NCI-H446 treated with DMSO at 0.1 percent for 48 hours (cell line): ENCODE data around the gene TFCP2L1.
"Not testable (repeated sequence)": the region's sequence is repeated elsewhere in the genome, so short reads cannot be mapped to it uniquely, and the experiment has no call there.

Experiments used
- DNase-seq: peaks from one replicate; lab custom pipeline; 2025; lab: John Stamatoyannopoulos, UW

Gene TFCP2L1, protein sequence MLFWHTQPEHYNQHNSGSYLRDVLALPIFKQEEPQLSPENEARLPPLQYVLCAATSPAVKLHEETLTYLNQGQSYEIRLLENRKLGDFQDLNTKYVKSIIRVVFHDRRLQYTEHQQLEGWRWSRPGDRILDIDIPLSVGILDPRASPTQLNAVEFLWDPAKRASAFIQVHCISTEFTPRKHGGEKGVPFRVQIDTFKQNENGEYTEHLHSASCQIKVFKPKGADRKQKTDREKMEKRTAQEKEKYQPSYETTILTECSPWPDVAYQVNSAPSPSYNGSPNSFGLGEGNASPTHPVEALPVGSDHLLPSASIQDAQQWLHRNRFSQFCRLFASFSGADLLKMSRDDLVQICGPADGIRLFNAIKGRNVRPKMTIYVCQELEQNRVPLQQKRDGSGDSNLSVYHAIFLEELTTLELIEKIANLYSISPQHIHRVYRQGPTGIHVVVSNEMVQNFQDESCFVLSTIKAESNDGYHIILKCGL

DNA sequence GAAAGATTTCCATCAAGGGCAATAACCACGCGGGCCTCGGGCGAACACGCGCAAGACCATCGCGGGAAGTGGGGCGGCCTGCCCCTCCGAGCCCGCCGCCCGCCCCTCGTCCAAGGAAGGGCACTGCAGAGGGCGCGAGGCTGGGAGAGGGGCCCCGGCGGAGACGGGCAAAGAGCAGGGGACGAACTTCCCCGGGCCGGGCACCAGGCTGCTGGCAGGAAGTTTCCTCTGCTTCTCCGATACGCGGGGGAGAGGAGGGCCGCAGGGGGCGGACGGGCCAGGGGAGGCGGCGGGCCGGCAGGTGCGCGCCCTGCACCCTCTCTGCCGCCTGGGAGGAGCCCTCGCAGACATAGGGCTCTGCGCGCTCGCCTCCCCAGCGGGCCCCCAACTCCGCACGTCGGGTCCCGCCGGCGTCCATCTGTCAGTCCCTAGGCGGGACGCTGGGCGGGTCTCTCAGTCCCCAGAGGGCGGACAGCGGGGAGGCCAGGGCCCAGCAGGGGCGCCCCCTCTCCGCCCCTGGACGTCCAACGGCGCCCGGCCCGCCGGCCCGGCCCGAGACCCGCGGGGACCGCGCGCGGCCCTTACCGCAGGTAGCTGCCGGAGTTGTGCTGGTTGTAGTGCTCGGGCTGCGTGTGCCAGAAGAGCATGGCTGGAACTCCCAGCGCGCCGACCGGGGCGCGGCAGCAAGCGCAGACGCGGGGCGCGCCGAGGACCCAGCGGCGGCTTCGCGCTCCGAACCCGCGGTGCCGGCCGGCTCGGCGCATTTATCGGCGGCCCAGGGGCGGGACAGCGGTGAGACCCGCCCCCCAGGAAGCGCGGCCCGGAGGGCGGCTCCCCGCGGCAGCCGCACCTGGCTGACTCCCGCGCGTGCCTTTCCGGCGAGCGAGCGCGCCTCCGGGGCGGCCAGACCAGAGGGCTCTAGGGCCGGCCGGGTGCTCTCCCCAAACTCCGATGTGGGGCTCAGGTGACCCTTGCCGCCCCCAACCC is at the start of gene TFCP2L1:
TSS of gene TFCP2L1 (minus strand) at position 740 of the 987 bp plus-strand sequence. CDS start at position 647, 93 bp downstream.
- DNase-seq, result no peak

DNA sequence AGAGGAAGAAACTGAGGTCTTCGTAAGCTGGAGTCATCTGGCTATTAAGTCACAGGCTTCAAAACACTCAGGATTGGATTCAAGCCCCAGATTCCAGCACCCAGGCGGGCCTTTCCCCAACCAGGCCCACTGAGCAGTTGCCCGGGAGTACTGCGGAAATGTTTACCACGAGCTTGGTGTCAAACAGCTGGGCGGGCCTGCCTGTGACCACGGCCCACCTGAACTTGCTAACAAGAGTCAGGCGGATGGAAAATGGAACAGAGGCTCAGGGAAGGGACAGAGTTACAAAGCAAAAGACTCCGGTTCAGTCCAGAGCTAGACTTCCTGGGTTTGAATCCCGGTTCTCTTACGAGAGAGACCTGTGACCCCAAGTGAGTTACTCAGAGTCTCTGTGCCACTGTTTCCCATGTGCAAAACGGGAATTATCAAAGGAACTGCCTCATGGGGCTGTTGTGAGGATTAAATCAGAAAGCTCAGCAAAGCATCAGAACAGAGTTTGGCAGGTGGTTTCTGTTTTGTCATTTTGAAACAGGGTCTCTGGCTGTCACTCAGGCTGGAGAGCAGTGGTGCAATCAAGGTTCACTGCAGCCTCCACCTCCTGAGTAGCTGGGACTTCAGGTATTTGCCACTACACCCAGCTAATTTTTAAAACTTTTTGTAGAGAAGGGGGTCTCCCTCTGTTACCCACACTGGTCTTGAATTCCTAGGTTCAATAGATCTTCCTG is 49.0 kb upstream of the TFCP2L1 start:
- no peak for DNase-seq

DNA sequence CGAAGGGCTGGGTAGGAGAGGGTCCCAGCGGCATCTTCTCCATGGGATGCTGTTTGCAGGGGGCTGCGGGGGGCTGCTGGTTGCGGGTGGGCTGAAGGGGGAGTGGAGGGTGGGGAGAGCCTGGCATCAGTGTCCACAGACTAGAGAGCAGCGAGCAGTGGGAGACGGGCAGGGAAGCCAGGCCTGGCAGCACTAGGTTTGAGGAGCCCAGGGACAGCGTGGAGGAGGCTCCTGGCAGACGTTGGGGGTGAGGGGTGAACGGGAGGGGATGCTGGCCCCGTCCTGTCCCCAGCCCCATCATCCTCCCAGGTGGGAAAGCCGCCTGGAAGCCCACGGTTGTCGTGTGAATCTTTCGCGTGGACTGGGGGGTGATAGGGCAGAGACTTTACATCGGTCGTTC is 48.2 kb upstream of the TFCP2L1 start:
- DNase-seq, result no peak

DNA sequence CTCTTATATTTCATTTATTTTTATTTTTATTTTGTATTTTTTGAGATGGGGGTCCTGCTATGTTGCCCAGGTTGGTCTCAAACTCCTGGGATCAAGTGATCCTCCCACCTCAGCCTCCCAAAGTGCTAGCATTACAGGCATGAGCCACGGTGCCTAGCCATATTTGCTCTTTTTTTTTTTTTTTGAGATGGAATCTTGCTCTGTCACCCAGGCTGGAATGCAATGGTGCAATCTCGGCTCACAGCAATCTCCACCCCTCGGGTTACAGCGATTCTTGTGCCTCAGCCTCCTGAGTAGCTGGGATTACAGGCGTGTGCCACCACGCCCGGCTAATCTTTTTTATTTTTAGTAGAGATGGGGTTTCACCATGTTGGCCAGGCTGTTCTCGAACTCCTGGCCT is 46.3 kb upstream of the TFCP2L1 start:
- not testable (repeated sequence) for DNase-seq

DNA sequence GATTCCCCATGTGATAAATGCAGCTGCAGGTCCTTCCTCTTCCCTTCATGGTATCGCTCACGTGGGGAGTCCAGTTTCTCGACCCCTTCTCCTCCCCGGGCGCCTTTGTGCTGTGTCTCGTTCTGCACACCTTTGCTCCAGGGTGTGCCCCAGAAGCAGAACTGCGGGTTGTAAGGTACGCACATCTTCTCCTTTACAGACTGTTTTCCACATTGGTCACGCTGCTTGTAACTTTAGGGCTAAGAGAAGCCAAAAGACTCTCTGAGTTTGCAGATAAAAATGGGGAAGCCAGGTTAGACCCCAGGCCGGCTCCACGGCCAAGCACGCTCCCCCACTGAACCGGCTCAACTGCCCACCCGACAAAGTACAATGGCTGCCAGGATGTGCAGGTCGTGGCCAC is 45.9 kb upstream of the TFCP2L1 start:
- no peak for DNase-seq

DNA sequence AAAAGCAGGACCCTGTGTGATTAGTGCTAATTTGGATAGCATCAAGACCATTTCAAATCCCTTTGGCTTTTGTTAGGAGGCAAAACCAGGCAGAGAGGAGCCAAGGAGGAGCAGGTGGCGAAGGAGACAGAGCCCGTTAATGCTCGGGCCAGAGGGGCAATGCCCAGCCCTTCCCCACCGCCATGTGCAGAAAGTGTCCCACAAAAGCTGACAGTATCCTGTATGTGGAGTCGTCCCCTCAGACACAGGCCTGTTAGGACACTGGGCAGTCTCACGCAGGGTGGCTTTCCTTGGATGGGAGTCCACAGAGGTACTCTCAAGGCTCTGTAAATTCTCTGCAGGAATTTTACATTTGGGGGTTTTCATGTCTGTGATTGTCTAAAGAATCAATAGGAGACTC is 44.8 kb upstream of the TFCP2L1 start:
- DNase-seq, result no peak

DNA sequence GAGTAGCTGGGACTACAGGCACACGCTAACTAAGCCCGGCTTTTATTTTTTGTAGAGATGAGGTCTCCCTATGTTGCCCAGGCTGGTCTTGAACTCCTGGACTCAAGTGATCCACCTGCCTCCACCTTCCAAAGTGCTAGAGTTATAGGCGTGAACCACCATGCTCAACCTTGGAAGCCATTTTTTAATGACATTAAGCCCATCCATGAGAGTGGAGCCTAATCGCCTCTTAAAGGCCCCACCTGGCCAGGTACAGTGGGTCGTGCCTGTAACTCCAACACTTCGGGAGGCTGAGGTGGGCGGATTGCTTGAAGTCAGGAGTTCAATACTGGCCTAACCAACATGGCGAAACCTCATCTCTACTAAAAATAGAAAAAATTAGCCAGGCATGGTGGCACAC is 41.6 kb upstream of the TFCP2L1 start:
- DNase-seq, result no peak

DNA sequence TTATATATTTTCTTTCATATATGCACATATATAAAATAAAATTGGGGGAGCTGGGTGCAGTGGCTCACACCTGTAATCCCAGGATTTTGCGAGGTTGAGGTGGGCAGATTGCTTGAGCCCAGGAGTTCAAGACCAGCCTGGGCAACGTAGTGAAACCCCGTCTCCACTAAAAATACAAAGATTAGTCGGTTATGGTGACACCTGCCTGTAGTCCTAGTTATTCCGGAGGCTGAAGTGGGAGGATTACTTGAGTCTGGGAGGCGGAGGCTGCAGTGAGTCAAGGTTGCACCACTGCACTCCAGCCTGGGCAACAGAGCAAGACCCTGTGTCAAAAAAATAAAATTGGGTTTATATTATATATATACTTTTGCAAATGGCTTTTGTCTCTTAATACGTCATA is 39.6 kb upstream of the TFCP2L1 start:
- DNase-seq, result no peak

DNA sequence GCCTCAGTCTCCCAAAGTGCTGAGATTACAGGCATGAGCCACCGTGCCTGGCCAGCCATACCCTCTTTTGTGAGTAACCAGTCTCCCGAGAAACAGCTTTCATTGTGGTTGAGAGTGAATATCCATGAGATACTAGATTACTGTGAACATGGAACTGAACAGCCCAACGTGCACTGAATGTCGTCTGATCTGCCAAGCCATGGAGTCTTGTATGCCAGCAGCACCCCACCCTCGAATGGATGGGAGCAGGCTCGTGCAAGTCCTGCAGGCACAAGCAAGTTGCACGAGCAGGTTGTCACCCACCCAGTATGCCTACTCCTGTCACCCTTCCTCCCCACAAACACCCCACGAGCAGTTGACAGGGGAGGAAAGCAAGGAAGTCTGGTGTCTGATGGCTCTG is 36.5 kb upstream of the TFCP2L1 start:
- no peak for DNase-seq

DNA sequence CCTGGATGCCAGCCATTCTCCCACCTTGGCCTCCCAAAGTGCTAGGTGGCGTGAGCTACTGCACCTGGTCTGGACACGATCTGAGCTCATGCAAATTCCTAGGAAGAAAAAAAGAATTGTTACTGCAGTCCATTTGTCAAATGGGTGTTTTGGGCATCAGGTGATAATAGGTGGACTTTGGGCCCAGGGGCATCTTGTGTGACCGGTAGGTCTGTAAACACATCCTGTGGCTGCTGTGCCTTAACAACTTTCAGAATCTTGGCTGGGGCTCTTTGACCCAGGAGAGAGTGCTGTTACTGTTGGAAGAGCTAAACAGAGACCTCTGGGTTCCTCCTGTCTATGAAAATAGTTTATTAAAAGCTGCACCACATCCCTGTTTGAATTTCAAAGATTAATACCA is 34.9 kb upstream of the TFCP2L1 start:
- DNase-seq, result no peak

DNA sequence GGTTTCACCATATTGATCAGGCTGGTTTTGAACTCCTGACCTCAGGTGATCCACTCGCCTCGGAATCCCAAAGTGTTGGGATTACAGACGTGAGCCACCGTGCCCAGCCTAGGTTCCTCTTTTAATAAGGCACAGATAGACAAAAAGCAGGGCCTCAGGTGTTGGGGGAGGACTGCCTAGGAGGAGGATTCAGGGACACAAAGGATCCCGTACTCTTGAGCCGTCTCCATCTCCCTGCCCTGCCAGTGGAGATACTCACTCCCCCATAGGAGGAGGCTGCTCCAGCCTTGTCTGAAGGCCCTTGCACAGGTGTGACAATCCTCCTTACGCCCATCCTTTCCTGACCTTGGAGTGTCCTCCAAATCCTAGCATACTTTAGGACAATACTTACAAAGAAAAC is 32.0 kb upstream of the TFCP2L1 start:
- DNase-seq, result no peak

DNA sequence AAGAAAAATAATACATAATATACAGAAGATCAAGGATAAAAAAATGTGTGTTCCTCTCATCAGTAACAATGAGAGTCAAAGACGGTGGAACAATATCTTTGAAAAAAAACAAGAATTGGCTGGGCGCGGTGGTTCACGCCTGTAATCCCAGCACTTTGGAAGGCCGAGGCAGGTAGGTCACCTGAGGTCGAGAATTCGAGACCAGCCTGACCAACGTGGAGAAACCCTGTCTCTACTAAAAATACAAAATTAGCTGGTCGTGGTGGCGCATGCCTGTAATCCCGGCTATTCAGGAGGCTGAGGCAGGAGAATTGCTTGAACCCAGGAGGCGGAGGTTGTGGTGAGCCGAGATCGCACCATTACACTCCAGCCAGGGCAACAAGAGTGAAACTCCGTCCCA is 28.7 kb upstream of the TFCP2L1 start:
- not testable (repeated sequence) for DNase-seq

DNA sequence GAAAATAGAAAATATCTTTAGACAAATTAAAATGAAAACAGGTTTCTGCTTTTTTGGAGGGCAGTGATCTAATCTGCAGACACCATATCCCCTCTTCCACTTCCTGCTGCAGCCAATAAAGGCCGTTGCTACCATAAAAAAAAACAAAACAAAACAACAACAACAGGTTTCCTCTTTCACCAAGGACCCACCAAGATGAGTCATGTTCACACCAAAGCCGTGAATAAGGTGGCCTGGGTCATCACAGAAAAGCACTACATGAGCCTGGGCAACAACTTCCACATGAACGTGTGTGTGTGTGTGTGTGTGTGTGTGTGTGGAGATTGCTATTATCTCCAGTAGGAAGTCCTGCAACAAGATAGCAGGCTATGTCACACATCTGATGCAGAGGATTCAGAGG is 24.8 kb upstream of the TFCP2L1 start:
- no peak for DNase-seq

DNA sequence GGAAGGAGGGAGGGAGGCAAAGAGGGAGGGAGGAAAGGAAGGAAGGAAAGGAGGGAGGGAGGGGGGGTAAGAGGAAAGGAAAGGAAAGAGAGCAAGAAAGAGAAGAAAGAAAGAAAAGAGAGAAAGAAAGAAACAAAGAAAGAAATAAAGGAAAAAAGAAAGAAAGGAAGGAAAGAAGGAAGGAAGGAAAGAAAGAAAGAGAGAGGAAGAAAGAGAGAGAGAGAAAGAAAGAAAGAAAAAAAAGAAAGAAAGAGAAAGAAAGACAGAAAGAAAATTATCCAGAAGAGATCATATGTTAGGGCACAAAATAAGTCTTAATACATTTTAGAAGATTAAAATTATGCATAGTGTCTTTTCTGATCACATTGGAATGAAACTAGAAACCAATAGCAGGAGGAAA is 24.3 kb upstream of the TFCP2L1 start:
- no peak for DNase-seq

DNA sequence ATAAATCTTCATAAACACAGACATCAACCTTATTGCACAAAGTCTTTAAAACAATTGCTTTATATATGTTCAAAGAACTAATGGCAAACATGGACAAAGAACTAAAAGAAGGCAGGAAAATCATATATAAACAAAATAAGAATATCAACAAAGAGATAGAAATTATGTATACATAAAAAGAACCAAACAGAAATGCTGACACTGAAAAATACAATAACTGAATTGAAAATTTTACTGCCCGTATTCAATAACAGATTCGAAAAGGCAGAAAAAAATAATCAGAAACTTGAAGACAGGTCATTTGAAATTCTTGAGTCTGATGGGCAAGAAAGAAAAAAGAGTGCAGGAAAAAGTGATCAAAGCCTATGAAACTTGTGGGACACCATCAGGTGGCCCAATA is 22.0 kb upstream of the TFCP2L1 start:
- no peak for DNase-seq

DNA sequence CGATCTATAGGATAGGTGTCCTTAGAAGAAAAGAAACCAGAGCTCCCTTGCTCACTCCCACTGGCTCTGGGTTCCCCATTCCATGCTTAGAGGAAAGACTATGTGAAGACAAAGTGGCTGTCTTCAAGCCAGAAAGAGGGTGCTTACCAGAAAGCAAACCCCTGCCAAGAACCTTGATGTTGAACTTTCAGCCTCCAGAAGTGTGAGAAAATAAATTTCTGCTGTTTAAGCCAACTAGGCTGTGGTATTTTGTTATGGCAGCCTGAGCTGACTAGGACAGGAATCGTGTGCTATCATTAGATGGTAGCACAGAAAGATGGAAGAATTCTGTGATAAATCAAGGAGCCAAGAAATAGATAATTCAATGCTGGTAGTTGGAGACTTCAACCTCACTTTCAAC is 19.9 kb upstream of the TFCP2L1 start:
- DNase-seq, result no peak

DNA sequence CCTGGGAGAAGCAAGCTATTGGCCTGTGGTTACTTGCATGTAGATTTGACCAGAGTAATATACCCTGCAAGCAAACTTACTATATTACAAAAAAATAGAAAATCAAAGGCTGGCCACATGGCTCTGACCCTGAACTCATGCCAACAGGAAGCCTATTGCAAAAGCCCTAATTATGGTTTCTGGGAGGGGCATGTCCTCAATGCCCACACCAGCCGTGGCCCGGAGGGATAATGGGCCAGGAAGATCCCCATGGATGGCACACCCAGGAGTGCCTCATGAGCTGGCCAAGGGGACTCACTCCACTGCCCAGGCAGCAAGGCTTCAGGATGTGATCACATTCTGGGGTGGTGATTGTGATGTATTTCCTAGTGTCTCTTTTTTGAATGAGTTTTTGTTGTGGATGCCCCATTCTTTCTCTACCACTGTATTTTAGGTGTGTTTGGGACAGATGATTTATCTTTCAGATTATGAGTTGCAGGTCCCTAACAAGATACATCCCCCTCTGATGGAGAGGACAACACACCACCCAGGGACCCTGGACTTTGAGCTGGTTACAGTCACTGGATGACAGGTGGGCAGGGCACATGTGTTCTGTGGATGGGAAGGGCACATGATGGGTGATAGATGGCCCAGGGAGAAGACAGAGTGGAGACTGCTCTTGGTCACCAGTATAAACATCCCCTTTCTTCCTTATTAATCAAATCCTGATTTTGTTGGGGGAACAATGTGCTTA is 18.7 kb upstream of the TFCP2L1 start:
- no peak for DNase-seq

DNA sequence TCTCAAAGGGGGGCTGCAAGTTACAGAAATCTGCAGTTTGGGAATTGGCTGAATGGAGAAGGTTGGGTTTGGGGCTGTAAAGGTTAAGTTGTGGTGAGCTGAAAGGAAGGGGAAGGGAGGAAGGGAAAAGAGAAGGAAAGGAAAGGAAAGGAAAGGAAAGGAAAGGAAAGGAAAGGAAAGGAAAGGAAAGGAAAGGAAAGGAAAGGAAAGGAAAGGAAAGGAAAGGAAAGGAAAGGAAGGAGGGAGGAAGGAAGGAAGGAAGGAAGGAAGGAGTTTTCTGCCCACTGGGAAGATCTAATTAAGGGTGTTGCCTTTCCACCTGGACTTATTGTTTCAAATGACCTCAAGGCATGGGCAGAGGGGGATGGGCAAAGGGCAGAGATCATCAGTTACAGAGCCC is 16.2 kb upstream of the TFCP2L1 start:
- not testable (repeated sequence) for DNase-seq

DNA sequence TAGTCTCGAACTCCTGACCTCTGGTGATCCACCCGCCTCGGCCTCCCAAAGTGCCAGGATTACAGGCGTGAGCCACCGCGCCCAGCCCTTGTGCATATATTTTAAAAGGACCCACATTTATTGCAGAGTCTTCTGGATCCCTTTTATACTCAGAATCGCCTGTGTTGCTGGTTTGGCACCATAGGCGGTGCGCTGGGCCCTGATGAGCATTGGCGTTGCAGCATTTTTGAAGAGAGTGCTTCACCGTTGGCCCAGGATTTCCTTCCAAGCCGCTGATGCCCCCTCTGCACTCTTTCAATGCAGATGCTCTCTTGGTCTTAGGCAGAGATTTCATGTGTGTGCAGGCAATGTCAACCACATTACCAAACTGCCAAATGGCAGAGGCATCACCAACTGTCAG is 13.5 kb upstream of the TFCP2L1 start:
- no peak for DNase-seq

DNA sequence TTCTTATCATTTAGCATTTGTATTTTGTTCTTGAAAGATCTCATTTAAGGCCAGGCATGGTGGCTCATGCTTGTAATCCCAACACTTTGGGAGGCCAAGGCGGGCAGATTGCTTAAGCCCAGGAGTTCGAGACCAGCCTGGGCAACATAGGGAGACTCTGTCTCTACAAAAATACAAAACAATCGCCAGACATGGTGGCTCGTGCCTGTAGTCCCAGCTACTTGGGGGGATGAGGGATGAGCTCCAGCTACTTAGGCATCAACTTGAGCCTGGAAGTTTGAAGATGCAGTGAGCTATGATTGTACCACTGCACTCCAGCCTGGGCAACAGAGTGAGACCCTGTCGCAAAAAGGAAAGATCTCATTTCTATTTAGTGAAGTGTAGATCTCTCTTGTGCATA is 12.9 kb upstream of the TFCP2L1 start:
- DNase-seq, result not testable (repeated sequence)

DNA sequence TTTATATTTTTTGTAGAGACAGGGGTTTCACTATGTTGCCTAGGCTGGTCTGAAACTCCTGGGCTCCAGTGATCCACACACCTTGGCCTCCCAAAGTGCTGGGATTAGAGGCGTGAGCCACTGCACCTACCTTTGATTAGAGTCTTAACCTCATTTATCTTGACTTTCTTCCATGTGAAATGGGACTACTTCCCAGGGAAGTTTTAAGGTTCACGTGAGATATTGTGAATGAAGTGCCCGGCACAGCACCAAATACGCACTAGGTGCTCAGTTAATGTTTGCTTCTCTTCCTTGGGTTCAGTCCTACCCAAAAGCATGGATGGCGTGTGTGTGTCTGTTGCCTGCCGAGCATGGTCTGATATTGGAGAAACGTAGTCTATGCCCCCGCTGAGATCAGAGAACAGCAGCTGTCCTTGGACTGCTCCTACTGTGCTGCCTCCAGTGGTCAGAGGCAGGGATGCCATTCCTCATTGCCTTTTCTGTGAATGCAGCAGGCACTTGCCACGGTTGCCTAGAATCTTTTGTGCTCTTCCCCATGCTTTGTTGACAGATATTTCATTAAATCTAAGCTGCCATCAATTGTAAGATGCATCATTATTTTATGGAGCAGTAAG is 12.3 kb upstream of the TFCP2L1 start:
- no peak for DNase-seq
